HG03520 (cell line): ENCODE data around the gene TH.

Experiments
- ATAC-seq: cut with Tn5 transposase; IDR thresholded peaks from one replicate; pipeline ENCODE4 v1.9.1; 2021; ENCODE audit warnings: mild to moderate bottlenecking, moderate library complexity; ENCODE audit not compliant: unreplicated experiment

The TH gene

GRCh38 chr11:2171591-2172003, at the start of gene TH:
TSS of gene TH (minus strand) at chr11:2171815. CDS start at chr11:2171786, 29 bp downstream.
- no peak for ATAC-seq

GRCh38 chr11:2221024-2221423, 49.4 kb upstream of the TH start:
- no peak for ATAC-seq

GRCh38 chr11:2220173-2220771, 48.7 kb upstream of the TH start:
- ATAC-seq = no peak

DNA sequence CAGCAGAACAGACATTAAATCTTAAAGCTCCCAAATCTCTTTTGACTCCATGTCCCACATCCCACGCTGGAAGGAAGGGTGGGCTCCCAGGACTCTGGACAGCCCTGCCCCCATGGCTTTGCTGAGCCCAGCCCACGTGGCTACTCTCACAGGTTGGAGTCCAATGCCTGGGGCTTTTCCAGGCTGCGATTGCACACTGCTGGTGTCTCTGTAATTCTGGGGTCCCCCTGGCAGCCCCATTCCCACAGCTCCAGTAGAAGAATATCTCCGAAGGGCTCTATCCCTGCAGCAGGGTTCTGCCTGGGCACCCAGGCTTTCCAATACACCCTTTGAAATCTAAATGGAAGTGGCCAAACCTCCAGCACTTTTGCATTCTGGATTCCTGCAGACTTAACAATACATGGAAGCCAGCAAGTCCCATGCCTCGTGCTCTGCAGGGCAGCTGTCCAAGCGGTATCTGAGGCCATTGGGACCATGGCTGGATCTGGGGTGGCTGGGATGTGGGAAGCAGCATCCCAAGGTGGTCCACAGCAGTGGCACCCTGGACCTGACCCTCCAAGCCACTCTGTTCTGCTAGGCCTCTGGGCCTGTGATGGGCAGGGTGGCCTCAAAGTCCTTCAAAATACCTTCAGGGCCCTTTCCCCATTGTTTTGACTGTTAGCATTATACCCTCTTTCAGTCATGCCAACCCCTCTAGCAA, 47.9 kb upstream of the TH start:
- ATAC-seq = no peak

GRCh38 chr11:2218031-2218633, 46.5 kb upstream of the TH start:
- no peak for ATAC-seq

- ATAC-seq = no peak
These were observed 45.8 kb upstream of the TH start for GRCh38 chr11:2217211-2218030.

DNA sequence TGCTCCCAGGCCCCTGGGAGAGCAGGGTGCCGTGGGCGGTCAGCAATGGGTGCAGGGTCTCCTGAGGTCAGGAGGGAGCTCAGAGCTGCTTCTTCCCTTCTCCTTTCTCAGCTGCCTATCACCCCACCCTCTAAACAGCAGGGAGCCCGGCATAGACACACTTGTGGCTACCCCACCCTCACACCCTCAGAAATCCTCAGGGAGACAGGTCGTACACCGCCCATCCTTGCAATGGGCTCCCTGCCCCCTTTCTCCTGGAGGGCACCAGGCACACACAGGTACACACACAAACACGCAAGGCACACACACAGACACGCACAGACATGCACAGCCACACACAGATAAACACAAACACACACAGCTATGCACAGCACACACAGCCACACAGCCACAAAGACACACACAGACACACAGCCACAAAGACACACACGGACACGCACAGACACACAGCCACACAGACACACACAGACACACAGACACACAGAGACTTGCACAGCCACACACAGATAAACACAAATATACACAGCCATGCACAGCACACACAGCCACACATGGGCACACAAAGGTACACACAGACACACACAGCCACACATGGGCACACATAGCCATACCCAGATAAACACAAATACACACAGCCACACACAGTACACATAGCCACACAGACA, 44.9 kb upstream of the TH start:
- no peak for ATAC-seq

GRCh38 chr11:2215561-2216399, 44.2 kb upstream of the TH start:
- no peak for ATAC-seq

DNA sequence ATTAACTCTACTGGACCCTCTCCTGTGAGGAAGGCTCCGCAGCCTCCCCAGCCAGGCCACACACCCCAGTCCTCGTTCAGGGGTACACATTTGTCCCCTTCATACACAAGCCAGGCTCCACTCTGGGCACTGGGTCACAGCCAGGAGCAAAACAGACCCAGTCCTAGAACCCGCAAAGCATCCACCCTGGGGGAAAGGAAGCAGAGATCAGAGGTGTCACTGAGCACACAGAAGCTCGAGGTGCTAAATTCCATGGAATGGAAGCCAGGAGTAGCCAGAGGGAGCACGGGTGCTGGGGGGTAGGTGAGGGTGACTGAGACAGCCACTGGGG, 43.6 kb upstream of the TH start:
- no peak for ATAC-seq

DNA sequence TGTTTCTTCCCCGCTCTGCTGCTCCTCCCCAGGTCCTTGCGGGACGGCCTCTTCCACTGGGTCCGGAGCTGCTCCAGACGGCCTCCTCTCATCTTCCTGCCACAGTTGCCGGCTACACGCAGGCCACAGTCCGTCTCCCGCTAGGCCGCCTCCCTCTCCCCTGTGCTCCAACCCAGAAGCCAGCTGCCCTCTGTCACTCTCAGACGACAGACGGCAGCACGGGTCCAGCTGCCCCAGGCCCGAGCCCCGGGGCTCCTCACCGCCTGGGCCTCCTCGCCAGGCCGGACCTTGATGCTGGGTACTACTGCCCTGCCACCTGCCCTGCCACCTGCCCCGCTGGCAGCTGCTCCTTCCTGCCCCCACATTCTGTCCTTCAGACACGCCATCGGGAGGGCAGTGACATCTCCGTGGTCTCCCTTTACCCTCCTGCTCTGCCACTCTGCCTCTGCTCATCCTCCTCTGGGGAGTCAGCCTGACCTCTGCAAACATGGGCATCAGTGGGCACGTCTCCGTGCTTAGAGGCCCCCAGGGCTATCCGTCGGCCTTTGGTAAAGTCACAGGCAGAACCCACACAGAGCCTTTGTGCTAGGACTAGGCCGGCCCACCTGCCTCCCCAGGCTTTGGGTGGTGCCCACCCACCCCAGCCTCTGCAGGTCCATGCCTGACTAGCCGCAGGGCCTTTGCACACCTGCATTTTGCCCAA, 43.1 kb upstream of the TH start:
- ATAC-seq = no peak

GRCh38 chr11:2213890-2214526, 42.4 kb upstream of the TH start:
- no peak for ATAC-seq

DNA sequence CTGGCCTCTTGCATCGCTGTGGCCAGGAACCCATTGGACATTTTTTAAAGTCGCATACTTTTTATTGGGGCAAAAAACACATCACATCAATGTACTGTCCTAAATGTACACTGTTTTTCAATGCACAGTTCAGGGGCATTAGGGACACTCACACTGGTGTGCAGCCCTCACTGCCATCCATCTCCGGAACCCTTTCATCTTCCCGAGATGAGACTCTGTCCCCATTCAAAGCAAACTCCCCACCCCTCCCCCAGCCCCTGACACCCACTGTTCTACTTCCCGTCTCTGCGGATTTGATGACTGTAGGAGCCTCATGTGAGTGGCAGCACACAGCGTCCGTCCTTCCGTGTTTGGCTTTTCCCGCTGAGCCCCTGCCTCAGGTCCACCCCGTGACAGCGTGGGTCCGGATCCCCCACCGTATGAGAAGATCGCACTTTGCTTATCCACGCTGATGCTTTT, 41.8 kb upstream of the TH start:
- ATAC-seq = no peak

- no peak for ATAC-seq
These were observed 41.0 kb upstream of the TH start for GRCh38 chr11:2212411-2213251.

DNA sequence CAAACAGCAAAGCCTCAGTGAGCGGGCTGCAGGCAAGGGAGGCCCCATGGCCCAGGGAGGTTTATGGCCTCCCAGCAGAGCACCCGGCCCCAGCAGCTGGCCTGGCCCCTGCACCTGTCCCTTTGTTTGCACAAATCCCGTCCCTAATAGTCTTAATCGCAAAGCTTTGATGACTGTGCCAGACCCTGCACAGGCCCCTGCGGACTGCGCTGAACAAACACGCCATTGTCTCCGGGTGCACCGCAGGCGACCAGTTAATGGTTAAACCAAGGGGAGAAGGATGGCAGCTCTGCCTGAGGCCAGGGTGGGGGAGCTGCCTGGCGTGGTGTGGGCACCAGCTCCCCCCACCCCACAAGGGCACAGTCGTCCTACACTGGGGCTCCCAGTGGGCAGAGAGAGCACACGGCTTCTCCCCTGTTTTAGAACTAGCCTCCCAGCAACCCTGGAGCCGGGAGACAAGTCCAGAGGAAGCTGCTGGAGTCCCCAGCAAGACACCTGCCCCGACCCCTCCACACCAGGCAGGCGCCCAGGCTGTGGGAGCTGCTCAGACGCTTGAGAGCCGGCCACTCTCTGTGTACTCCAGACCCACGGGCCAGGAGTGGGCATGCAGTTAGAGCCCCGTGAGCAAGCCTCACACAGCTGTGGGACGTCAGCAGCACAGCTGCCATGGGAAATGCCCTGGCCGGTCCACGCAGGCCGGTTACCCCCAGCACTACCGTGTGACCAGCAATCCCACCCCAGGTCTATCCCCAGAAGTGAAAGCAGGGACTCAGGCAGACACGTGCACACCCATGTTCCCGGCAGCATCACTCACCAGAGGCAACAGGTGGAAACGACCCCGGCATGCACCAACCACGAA, 39.7 kb upstream of the TH start:
- ATAC-seq = no peak

GRCh38 chr11:2210366-2211112, 38.9 kb upstream of the TH start:
- ATAC-seq = no peak

GRCh38 chr11:2209900-2210321, 38.3 kb upstream of the TH start:
- ATAC-seq = no peak
